ENCODE data around the gene TMC6. TPM values are rescaled to one million over a fixed set of nuclear protein-coding genes. Genes with fewer than 3 reads are reported as not detected.
"Not testable (repeated sequence)": the region's sequence is repeated elsewhere in the genome, so short reads cannot be mapped to it uniquely, and the experiment has no call there.

Gene TMC6
- total RNA-seq, 1 experiment from 2014 or later, result not detected

- DNase-seq (ENCODE audit: low read depth), result no peak
Measured at GRCh38 chr17:78124081-78124835, 4.3 kb downstream of the TMC6 start.

- no peak for DNase-seq (ENCODE audit: low read depth)
Measured at GRCh38 chr17:78123258-78123929, 5.2 kb downstream of the TMC6 start.

- DNase-seq (ENCODE audit: low read depth), result no peak
Measured at GRCh38 chr17:78122931-78123249, 5.7 kb downstream of the TMC6 start.

- no peak for DNase-seq (ENCODE audit: low read depth)
Measured at GRCh38 chr17:78122216-78122930, 6.2 kb downstream of the TMC6 start.

- no peak for DNase-seq (ENCODE audit: low read depth)
Measured at GRCh38 chr17:78121801-78122215, 6.7 kb downstream of the TMC6 start.

GRCh38 chr17:78120971-78121800 lies 7.4 kb downstream of the TMC6 start:
- DNase-seq (ENCODE audit: low read depth), result no peak

- no peak for DNase-seq (ENCODE audit: low read depth)
Measured at GRCh38 chr17:78120537-78120936, 8.0 kb downstream of the TMC6 start.

- DNase-seq (ENCODE audit: low read depth), result no peak
Measured at GRCh38 chr17:78118801-78119241, 9.7 kb downstream of the TMC6 start.

GRCh38 chr17:78117027-78117981 lies 11.3 kb downstream of the TMC6 start:
- no peak for DNase-seq (ENCODE audit: low read depth)

GRCh38 chr17:78116411-78116810 lies 12.1 kb downstream of the TMC6 start:
- no peak for DNase-seq (ENCODE audit: low read depth)

- DNase-seq (ENCODE audit: low read depth), result not testable (repeated sequence)
Measured at GRCh38 chr17:78115803-78116202, 12.8 kb downstream of the TMC6 start.

- no peak for DNase-seq (ENCODE audit: low read depth)
Measured at GRCh38 chr17:78114831-78115723, 13.5 kb downstream of the TMC6 start.

GRCh38 chr17:78113804-78114785 lies 14.5 kb downstream of the TMC6 start:
- no peak for DNase-seq (ENCODE audit: low read depth)

- peak; percentile 31 for DNase-seq (ENCODE audit: low read depth)
Measured at GRCh38 chr17:78112518-78113471, 15.8 kb downstream of the TMC6 start.

GRCh38 chr17:78111727-78112517 lies 16.6 kb downstream of the TMC6 start:
- no peak for DNase-seq (ENCODE audit: low read depth)

GRCh38 chr17:78111016-78111726 lies 17.4 kb downstream of the TMC6 start:
- no peak for DNase-seq (ENCODE audit: low read depth)

All from RPMI7951 (cell line).